HG03432 (cell line): ENCODE data around the gene POLR1D.
A peak's percentile ranks its signal among the peaks of the same experiment; 100 is the strongest.
"Not testable (repeated sequence)": the region's sequence is repeated elsewhere in the genome, so short reads cannot be mapped to it uniquely, and the experiment has no call there.

Experiments used
- ATAC-seq: cut with Tn5 transposase; IDR thresholded peaks from one replicate; pipeline ENCODE4 v1.9.1; 2021; ENCODE audit warnings: mild to moderate bottlenecking, moderate library complexity; ENCODE audit not compliant: unreplicated experiment

Gene POLR1D

DNA sequence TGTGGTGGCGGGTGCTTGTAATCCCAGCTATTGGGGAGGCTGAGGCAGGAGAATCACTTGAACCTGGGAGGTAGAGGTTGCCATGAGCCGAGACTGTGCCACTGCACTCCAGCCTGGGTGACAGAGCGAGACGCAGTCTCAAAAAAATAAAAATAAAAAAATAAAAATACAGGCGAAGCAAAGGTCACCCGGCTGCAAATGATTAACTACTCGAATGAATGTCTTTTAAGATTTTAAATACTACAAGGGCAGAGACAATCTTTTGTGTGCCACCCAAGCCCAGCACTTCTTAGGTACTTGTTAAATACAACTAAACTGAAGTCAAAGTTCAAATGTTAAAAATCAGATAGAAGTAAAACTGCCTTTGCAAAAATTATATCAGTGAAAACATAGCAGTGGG is 8.1 kb upstream of the POLR1D start:
- no peak for ATAC-seq

GRCh38 chr13:27617881-27618321 is 3.8 kb upstream of the POLR1D start:
- ATAC-seq = no peak

DNA sequence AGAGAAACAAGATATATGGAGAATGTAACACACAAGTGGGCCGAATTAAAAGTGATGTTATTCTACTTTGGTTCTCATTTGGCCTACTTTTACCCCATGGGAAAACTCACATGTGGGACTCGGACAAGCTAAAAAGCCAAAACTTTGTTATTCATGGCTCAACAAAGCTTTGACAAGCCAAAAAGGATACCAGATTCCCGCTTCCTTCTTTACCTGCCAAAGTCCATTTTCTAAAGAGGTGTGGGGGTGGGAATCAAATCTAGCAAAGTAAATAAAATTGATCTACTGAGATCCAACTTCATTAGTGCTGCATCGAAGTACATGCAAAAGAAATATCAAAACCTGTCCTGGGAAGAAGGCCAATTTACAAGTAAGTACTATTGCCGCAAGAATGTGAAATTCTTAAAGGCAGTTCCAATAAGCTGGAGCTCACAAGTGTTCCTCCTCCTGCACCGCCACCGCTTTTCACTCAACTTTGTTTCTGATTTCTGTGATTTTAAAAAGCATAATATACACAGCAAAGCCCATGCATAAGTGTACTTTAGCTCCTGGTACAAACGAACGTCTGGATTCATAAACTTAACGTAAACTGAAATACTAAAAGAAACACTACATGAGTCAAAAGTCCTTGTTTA is 2.5 kb upstream of the POLR1D start:
- no peak for ATAC-seq

- peak; percentile 34 for ATAC-seq
Measured at GRCh38 chr13:27619728-27620376, 1.8 kb upstream of the POLR1D start.

DNA sequence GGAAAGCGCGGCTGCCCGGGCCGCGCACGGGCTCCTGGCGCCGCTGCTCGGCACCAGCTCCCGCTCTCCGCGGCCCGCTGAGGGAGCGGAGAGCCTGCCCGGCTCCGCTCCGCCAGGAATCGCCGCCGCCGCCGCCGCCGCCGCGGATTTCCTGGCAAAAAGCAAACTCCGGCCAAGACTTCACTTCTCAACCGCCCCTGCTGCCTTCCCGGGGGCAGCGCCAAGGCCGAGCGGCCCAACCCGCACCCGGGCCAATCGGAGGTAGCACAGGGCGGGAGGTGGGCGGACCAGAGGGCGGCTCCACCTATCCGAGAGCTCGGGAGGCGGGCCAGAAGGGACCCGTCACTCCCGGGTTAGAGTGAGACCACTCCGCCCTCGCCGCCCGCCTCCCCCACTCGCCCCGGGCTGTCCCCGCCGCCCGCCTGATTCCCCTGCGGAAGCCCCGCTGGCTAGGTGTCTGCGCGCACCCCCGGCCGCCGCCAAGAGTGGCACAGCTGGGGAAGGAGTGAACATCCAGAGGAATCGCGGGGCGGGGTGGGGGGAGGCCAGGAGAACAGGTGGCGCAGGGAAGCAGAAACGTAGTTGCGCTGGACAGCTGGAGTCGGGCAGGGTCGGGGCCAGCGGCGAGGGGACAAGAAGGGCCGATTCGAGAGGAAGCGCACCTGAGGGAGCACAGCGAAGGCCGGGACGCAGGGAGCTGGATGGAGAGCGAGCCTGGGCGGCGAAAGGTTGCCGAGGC is 1.1 kb upstream of the POLR1D start, which contains the start of gene LNX2:
TSS of gene LNX2 (minus strand) at position 153 of the 739 bp plus-strand sequence. CDS start 38,826 bp downstream, outside the sequence.
- peak; percentile 91 for ATAC-seq

- ATAC-seq = no peak
Measured at GRCh38 chr13:27621116-27621365, 651 bp upstream of the POLR1D start.

DNA sequence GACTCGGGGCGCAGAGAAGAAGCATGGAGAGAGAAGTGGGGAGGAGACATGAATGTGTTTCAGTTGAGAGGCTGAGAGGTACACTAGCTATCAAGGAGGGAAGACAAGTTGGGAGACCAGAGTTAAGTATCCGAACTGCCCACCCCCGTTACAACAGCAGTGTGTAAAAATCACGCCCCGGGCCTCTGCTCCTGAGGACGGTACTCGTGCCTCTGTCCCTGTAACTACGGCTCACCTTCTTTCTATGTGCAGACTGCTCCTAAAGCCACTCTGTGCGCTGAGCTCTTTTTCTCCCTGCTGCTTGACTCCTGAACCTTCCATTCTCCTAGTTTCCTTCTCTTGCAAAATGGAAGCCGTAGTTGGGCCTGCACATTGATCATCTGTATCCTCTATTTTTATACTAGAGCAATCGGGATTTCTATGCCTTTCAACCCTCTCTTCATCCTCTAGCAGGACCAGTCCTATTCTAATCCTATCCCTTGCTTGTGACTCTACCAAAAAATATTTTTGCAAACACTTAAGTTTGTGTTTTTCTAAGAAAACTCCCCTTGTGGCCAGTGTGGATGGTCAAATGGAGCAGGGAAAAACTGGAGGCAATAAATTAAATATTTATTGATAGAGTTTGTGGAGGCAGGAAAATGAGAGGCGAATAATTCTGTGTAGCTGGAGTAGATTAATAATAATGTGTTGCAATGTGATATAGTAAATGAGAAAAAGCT is 569 bp downstream of the POLR1D start:
- ATAC-seq = no peak

GRCh38 chr13:27622881-27623280 is 1.2 kb downstream of the POLR1D start:
- ATAC-seq = no peak

- ATAC-seq = no peak
Measured at GRCh38 chr13:27624071-27624470, 2.4 kb downstream of the POLR1D start.

- no peak for ATAC-seq
Measured at GRCh38 chr13:27625839-27626238, 4.1 kb downstream of the POLR1D start.

- no peak for ATAC-seq
Measured at GRCh38 chr13:27627380-27627779, 5.7 kb downstream of the POLR1D start.

- no peak for ATAC-seq
Measured at GRCh38 chr13:27628081-27628480, 6.4 kb downstream of the POLR1D start.

DNA sequence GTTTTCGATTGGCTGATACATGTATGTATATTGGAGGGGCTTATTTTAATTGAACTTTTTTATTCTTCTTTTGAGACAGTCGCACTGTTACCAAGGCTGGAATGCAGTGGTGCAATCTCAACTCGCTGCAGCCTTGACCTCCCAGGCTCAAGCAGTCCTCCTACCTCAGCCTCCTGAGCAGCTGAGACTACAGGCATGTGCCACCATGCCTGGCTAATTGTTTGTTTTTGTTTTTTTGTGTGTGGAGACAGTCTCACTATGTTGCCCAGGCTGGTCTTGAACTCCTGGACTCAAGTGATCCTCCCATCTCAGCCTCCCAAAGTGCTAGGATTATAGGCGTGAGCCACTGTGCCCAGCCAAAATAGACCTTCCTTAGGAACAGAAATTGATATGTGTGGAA is 7.1 kb downstream of the POLR1D start:
- not testable (repeated sequence) for ATAC-seq

DNA sequence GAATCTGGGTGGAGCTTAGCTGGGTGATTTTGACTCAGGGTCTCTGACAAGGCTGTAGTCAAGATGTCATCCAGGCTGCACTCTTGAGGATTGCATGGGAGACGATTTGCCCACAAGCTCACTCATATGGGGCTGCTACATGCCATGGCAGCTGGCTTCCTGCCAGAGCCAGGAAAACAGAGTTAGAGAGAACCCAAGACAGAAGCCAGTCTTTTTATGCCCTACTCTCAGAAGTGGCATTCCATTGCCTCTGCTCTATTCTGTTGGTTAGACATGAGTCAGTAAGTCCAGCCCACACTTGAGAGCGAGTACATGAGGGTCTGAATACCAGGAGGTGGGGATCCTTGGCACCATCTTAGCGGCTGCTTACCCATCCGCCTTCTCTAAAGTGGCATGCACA is 9.5 kb downstream of the POLR1D start:
- ATAC-seq = no peak

DNA sequence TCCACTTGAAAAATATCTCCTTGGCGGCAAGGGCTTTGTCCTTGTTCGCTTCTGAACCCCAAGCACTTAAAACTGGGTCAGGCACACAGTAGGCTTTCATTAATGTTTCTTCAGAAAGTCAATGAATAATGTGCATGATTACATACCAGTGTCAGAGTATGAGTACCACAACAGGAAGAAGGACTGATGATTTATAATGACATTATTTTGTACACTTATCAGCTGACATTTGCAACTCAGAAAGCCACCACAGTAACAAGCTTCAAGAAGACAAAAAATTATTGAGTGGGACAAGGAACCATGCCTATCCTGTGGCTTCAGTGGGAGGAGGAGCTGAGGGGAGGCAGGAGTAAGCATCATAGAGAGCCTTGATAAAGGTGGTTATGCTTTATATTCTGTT is 10.0 kb downstream of the POLR1D start:
- no peak for ATAC-seq

GRCh38 chr13:27632214-27632613 is 10.5 kb downstream of the POLR1D start:
- no peak for ATAC-seq

- ATAC-seq = no peak
Measured at GRCh38 chr13:27632648-27633047, 11.0 kb downstream of the POLR1D start.

DNA sequence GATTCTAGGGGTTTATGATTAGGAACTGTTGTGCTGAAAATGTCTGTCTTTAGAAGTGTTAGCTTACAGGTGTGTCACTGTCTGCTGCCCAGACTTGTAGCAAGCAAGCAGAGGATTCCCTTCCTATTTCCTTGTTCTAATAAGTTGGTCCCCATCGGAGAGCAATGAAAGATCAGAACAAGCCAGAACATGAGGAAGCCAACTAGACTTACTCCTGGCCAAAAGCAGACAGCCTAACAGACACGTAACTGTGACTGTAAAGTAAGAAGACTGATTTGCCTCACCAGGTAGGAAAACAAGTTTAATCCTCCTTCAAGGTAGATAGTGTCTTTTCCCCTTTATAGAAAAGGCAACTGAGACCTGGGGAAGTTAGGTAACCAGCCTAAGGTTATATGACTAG is 12.5 kb downstream of the POLR1D start:
- no peak for ATAC-seq

DNA sequence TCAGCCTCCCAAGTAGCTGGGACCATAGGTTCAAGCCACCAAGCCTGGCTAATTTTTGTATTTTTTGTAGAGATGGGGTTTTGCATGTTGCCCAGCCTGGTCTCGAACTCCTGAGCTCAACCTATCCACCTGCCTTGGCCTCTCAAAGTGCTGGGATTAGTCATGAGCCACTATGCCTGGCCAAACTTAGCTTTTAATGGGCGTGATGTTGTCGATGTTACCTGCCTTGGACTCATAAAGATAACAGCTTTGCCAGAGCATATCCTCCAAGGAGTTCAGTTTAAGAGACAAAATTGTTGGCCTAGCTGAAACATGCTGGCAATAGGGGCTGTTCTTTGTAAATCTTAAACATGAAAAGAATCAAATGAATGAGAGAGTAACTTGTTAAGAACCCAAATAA is 13.1 kb downstream of the POLR1D start:
- ATAC-seq = no peak

DNA sequence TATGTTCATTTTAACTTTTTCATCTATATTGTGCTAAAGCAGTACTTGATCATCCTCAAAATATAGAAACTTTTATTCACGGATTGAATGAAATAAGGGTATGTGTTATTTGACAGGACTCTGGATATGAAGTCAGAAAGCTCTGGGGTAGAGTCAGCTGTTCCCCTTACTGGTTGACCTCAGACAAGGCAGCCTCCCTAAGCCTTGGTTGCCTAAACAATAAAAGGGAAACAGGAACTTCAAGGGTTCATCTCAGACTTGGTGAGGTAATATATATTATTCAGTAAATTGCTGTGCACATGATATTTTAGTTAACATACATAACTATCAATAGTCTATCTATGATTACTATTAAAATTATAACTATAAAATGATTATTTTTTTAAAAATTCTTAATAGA is 13.6 kb downstream of the POLR1D start:
- ATAC-seq = no peak

GRCh38 chr13:27636589-27637288 is 15.0 kb downstream of the POLR1D start:
- no peak for ATAC-seq
